HG03045 (cell line): ENCODE data around the gene EPB41L2.

Source experiments
- ATAC-seq: cut with Tn5 transposase; IDR thresholded peaks from one replicate; pipeline ENCODE4 v1.9.1; 2021; ENCODE audit warnings: mild to moderate bottlenecking, moderate library complexity; ENCODE audit not compliant: unreplicated experiment

The EPB41L2 gene

DNA sequence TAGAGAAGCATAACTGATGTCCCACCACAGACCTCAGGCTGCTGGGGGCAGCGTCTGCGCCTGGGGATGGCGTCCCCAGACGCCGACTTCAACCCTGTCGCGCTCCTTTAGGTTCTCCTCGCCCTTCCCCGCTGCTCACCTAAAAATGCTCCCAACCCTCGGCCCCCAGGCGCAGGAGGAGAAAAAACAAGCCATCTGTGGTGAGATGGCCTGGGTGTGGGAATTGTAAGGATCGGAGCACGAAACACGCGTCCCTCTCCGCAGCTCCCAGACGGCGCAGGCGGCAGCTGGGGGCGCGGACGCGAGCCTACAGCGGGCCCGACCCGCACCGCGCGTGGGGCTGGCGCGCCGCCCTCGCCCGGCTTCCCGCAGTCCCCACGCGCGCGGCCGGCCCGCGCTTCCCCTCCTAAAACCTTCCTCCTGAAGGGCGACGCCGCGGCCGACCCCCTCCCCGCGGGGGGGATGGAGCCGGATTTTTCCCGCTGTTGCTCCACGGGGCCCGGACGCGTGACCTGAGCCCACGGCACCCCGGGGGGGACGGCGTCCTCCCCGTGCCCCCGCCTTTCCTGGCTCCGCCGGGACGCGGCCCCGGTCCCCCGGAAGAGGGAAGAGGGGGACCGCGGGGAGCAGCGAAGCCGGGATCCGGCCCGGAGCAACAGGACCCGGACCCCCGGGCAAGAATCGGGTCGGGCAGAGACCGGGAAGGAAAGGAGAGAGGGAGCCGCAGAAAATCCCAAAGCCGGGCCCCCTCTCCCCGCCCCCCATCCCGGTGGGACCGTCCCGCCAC, 611 bp downstream of the EPB41L2 start:
- peak; percentile 31 for ATAC-seq

DNA sequence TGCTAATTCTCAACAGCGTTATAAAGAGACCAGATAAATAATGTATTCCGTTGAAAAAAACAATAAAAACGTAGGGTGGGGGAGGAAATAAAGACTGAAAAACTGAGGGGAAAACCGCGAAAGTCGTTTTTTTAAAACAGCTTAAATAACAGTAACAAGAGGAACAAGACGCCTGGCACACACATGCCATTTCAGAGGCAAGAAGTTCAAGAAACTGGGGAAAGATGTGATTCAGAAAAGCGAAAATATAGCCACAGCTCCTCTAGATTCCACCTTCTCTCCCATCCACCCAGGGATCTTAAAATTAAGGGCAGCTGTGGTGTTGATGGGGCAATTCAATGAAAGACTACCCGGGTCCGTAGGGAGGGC, 1.3 kb downstream of the EPB41L2 start:
- ATAC-seq = no peak

DNA sequence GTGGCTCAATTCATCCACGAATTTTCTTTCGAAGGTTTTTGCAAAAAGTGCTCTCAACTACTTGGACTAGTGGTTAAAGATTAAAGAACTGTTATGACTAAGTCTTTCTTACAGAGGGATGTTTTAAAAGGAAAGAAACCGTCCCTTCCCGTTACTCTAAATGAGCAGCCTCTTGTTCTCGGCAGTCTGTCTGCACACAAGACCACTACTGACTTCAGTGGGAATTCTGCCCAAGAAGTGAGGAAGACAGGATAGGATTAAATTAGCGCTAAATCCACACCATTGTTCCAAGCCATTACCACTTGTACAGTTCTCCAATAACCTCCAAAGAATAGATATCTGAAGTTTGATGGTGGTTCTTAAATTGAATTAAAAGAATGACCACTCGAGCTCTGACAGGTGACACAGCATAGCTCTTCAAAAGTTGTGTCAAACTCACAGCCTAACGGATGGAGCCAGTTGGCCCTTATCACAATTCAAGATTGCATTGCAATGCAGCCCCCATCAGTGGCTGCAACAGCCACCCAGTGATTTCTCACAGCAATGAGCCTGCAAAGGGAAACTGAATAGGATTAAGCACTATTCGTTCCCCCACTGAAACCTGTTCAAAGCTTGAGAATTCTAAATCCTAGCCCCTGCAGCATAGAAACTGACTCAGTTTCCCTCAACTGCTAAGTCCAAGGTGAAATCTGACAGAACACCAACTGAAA, 1.8 kb downstream of the EPB41L2 start:
- no peak for ATAC-seq

DNA sequence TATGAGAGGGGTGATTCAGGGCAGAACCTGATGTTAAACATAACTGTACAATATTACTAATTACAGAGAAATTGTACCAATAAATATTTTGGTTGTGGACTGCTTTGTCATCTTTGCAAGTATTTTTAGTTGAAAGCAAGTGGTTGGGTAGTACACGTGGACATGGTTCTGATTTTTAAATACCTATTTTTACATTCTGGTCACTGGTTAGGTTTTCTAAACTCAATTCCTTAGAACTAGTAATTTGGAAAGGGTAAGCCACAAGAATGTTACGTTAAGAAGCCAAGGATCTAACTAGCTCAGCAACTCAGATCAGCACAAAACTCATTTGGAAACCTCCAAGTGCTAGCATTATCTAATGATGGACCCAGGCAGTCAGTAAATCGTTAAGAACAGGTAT, 2.7 kb downstream of the EPB41L2 start:
- no peak for ATAC-seq

DNA sequence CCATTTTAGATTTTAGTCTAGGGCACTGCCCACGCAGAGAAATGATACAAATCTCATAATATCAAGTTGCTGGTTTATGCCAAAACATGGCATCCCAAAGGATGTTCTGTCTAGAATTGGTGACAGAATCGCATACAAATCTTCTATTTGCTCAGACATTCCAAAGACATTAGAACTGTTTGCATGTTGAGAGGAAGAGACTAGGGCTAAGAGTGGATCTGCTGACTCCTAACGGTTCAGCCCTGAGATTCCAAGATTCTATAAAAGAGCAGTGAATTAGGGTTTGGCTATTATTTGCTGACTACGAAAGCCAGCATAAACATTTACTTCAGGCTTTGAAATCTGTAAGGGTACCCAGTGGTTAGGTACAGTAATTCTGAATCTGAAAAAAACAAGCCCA, 3.6 kb downstream of the EPB41L2 start:
- ATAC-seq = no peak

DNA sequence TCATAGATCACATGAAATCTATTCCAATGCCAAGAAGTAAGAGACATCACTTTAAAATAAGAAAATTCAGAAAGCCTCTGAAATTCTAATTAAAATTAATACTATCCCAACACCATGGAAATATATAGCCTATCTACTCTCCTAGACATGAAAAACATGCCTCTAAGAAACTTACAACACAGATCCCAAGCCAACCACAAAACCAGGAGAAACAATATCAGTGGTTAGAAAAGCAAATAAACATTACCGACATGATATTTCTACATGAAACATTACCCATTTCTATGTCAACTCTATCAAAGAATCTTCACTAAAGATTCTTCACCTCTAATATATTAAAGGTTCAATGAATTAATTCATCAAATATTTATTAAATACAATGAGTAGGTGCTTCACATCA, 4.8 kb downstream of the EPB41L2 start:
- ATAC-seq = no peak

DNA sequence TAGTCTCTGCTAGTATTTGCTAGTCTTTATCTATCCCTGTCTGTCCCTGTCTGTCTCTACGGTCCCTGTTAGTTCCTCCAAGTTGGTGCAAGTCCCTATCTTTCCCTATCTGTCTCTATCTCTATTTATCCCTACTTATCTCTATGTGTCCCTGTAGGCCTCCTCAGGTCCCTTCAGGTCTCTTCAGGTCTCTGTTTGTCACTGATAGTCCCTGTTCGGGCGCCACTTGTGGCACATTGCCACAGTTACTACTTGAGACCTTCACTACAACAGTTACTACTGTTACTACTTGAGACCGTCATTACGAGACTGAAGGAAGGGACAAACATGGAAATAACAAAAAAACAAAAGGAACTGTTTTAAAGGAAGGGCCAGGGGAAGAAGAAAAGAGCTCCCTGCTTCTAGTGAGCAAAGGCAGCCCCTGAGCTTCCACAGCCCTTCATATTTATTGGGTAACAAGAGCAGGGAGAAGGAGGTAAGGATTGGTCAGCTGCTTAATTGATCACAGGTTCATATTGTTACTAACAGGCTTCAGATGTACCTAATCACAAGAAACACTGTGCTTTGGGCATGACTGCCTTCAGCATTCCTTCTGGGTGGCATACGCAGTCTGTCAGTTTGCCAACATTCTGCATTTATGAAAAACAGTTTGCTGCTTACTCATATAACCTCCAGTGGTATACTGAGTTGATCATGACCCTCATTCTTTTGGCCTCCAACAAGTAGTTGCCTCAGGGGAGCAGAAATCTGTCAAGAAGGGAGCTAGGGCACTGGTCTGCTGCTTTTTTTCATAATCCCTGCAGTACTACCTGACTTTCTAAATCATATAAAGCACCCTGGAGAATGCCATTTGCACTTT, 8.4 kb downstream of the EPB41L2 start:
- ATAC-seq = no peak

DNA sequence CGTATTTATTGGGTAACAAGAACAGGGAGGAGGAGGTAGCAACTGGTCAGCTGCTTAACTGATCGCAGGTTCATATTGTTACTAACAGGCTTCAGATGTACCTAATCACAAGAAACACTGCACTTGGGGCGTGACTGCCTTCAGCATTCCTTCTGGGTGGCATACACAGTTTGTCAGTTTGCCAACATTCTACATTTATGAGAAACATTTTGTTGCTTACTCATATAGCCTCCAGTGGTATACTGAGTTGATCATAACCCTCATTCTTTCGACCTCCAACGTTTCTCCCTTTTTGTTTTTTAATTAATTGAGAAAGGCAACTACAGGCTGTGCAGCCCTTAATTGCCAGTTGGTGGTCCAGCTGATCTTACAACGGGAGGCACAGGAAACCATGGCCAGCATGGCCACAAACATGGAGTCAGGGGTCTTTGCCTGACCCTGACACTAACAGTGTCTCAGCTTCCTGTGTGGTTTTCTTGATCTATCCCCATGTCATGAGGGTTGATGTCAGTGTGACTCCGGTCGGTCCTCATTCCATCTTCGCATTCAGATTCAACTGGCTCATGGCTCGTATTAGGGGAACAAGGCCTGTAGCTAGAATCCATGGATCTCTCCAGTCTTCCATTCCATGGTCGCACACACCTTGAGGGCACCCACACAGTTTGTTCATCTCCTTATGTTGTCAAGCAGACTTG, 9.4 kb downstream of the EPB41L2 start:
- ATAC-seq = no peak

DNA sequence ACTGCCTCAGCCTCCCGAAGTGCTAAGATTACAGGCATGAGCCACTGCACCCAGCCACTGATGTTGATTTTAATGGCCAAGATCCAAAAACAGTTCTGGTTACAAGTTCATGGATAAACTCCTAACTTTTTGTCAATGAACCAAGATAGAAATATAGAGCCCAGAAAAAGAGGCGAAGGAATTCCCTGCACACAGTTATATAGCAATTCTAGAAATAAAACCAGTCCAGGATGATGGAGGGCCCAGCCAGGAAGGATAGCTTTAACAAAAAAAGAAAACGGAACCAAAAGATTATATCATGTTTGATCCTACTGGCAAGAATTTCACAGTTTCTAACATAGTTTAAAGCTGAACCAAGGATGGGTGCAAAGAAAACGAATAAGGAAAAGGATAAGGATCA, 10.9 kb downstream of the EPB41L2 start:
- no peak for ATAC-seq

DNA sequence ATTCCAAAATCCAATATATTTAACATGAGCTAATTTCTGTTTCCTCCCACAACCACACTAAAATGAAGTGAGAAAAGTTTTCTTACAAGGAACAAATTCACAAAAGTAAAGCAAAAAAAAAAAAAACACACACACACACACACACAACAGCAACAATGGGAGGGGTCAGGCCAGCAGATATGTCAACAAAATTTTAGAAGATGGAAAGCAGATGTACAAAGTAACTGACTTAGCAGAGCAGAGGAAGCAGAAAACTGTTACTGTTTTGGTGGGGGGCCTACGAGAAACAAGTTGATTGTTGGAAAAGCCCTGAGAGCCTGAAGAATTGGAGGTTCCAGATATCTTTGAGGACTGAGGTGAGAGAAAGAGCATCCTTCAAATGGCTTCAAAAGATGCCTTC, 11.7 kb downstream of the EPB41L2 start:
- ATAC-seq = no peak

DNA sequence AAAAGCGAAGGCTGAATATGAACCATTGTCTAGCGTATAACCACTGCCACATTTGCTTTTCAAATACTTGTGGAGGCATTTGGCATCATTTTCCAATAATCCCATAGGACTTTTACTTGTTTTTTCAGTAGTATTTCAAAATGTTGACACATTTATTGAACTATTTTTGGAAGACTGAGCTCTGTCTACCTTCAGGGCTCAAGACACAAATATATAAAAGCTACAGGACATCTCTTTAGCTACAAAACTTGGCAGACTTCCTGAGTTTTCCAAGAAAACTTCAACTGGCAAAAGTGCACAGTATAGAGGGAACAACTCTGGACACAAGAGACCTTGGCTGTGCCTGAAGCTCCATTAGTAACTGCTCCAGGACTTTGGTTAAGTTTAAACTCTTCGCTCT, 13.4 kb downstream of the EPB41L2 start:
- ATAC-seq = no peak

DNA sequence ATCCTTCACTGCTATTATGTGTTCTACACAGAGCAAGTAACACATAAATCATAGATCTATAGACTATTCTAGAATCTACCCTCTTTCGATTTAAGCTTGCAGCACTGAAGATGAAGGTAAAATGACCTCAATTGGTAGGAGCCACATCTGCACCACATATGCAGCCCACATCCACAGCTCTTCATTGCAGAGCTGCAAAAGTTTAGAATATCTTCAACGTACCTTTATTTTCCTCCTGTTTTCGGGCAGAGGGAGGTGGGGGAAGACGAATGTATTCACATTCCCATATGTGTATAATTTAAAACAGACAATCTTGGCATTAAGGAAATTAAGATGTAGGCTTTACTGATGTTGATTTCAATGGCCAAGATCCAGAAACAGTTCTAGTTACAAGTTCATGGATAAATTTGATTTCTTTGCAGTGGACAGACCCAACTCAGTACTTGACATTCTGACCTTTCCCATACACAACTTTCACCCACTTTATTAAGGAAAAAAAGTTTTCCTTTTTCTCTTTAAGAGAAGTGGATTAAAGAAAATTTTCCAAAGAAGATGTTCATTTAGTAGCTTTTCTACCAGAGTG, 14.0 kb downstream of the EPB41L2 start:
- ATAC-seq = no peak

DNA sequence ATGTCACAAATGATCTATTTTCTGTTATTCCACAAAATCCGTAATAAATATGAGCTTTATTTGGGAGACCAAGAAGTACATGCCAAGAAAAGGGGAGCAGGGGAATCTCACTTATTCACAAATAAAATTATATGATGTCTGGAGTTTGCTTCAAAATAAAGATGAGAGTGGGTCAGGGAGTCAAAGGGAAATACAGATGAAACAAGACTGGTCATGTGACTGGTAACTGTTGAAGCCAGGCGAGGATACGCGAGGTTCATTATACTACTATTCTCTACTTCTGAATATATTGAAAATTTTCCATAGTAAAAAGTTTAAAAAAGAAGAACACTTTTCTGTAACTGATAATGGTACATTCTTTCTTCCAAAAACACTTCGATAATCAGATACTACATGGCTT, 14.6 kb downstream of the EPB41L2 start:
- no peak for ATAC-seq

DNA sequence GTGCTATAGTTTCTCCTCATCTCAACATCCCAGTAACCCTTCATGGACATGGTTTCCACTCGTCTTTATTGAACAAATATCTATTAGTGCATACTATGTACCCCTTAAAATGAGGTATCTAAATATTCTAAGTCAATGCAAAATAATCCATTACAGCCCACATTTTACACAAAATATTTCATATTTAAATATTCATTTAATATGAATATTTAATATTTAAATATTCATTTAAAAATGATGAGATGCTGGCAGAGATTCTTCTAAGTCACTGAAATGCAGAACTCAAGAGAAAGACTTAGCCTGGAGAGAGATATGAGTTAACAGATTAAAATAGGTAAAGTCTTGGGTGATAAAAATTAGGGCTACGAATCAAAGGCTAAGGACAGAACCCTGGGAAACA, 17.9 kb downstream of the EPB41L2 start:
- ATAC-seq = no peak

DNA sequence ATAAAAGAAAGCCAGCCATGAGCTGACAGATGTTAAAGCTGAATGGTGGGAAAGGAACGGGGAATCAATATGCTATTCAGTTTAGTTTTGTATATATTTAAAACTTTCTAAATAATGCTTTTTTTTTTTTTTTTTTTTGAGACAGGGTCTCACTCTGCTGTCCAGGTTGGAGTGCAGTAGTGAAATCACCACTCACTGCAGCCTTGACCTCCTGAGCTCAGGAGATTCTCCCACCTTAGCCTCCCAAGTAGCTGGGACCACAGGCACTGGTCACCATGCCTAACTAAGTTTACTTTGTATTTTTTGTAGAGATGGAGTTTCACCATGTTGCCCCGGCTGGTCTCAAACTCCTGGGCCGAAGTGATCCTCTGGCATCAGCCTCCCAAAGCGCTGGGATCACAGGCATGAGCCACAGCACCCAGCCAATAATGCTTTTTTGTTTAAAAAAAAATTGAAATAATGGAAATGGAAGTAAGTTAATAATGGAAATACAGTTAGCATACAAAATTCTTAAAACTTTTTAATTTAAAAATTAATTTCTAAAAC, 19.1 kb downstream of the EPB41L2 start:
- ATAC-seq = no peak

DNA sequence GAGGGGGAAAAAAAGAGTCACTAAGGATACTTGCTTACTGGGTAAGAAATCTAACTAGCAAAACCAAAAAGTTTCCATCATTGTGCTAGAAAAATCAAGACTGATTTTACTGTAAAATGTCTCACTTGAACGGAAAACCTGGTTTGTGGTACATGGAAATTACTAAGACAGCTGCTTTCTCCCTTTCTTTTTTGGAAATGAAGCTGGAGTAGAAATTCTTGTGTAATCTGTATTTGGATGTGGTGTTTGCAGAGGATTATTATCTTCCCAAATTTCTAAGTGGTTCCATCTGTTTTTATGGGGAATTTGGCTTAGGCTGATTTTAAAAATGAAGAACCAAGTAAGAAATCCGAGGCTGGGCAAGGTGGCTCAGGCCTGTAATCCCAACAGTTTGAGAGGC, 20.4 kb downstream of the EPB41L2 start:
- ATAC-seq = no peak

DNA sequence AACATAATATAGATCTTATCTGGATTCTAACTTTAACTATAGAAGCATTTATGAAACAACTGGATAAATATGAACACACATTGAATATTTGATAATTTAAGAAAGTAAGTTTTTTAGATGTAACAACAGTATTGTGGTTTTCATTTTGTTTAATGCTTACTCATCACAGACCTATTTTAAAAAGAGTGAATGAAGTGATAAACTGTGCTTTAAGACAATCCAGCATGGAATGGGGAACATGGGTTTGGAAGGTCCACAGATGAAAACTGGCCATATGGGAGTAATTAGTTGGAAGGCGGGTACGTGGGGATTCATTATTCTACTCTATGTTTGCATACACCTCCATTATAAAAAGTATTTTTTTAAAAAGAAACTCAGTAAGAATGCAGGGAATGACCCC, 21.2 kb downstream of the EPB41L2 start:
- ATAC-seq = no peak

DNA sequence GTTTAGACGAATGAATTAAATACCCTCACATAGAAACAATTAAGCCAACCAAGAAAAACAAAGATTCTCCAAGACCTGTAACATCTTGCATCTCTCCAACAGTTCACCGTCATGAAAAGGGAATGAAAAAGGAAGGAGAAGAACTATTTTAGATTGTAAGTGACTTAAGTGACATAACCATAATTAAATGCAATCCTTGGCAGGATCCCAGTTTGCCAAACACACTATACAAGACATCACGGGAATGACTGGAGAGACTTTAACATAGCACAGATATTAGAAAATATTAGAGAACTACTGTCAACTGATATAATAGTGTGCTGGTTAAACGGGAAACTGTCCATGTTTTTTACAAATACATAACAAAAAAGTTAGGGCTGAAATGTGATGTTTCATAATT, 22.2 kb downstream of the EPB41L2 start:
- ATAC-seq = no peak

DNA sequence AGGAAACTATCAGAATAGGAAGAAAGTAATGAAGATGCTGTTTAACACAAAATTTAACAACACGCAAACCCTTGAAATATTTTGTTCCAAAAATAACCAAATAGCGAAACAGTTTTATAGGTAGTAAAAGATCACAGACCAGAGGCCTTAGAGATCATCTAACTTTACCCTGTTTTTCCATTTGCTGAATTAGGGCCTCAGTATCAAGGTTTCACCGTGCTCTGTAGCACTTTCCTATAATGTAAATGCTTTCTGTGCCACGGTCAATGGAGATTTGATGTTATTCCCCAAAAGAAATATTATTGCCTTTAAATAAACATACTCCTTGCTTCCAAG, 23.7 kb downstream of the EPB41L2 start:
- no peak for ATAC-seq

DNA sequence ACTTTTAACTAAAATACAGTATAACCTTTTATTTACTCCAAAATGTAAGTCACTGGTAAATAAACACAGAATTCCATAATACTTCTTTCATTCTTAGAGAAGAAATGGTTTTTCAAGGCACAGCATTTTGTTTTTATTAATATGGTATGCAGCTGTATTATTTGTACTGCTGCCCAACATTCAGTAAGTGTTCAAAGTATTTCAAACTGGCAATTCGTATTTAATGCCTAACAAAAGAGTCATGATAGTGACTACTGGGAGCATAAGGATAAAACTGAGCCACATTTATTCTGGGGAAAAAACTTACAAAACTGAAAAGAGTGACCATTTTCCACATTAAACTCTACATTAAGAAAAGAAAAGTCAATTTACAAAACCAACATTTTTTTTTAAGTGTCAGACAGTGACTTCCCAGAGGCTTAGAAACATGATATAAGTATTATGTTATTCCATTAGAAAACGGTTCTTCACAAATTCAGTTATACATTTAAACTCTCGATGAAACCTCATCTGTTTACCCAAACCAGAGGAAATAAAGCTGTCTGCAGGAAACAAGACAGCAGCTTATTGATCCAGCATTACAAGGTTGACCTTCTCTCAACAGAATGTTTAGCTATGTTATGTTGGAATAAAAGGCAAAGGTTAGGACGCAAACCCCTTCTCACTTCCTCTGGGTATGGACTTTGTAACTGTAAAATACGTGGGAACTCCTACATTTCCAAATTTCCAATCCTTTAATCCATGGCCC, 24.3 kb downstream of the EPB41L2 start:
- no peak for ATAC-seq
